Hematopoietic multipotent progenitor cell (in vitro differentiated cells): ENCODE results near the gene DOCK3. TPM values are rescaled to one million over a fixed set of nuclear protein-coding genes. Genes with fewer than 3 reads are reported as not detected.
"Not testable (repeated sequence)": the region's sequence is repeated elsewhere in the genome, so short reads cannot be mapped to it uniquely, and the experiment has no call there.

ENCODE experiments used
- DNase-seq, 3 donors: peaks; one replicate each; pipeline ENCODE4 v3.0.0-alpha.2; 2011 to 2015; ENCODE audit warnings: low read depth in 2 of 3, low spot score in 2 of 3
- total RNA-seq: library from RNA; depleted of rRNA; stranded (reverse); fragments of >200 nt; gene quantifications from one replicate; pipeline ENCODE4 v1.2.3, GENCODE V29; 2012

Gene DOCK3
- total RNA-seq, 1 donor: 1.3 TPM

GRCh38 chr3:51275111-51275805 lies 600.5 kb downstream of the DOCK3 start:
- no peak for DNase-seq

GRCh38 chr3:51276046-51276445 lies 601.3 kb downstream of the DOCK3 start:
- peak in 1 of 3 donors; percentile 11 for DNase-seq

- DNase-seq: no peak
Observed at GRCh38 chr3:51279448-51279847, 604.7 kb downstream of the DOCK3 start.

- DNase-seq: no peak
Observed at GRCh38 chr3:51280176-51280575, 605.4 kb downstream of the DOCK3 start.

- DNase-seq: no peak
Observed at GRCh38 chr3:51282931-51283330, 608.2 kb downstream of the DOCK3 start.

- no peak for DNase-seq
Observed at GRCh38 chr3:51283421-51283820, 608.7 kb downstream of the DOCK3 start.

GRCh38 chr3:51295625-51296024 lies 620.9 kb downstream of the DOCK3 start:
- no peak for DNase-seq

GRCh38 chr3:51297333-51297732 lies 622.6 kb downstream of the DOCK3 start:
- no peak for DNase-seq

- no peak for DNase-seq
Observed at GRCh38 chr3:51304230-51304629, 629.5 kb downstream of the DOCK3 start.

GRCh38 chr3:51306093-51306492 lies 631.4 kb downstream of the DOCK3 start:
- DNase-seq: no peak

- no peak for DNase-seq
Observed at GRCh38 chr3:51307458-51307857, 632.7 kb downstream of the DOCK3 start.

GRCh38 chr3:51307945-51308607 lies 633.3 kb downstream of the DOCK3 start:
- not testable (repeated sequence) for DNase-seq

- peak in 2 of 3 donors; percentile 18 to 65 for DNase-seq
Observed at GRCh38 chr3:51311055-51311454, 636.3 kb downstream of the DOCK3 start.

- DNase-seq: no peak
Observed at GRCh38 chr3:51328206-51328605, 653.5 kb downstream of the DOCK3 start.

- no peak for DNase-seq
Observed at GRCh38 chr3:51330046-51330445, 655.3 kb downstream of the DOCK3 start.

GRCh38 chr3:51332156-51332555 lies 657.4 kb downstream of the DOCK3 start:
- no peak for DNase-seq

GRCh38 chr3:51333021-51333420 lies 658.3 kb downstream of the DOCK3 start:
- no peak for DNase-seq

GRCh38 chr3:51336261-51336660 lies 661.5 kb downstream of the DOCK3 start:
- DNase-seq: no peak

- no peak for DNase-seq
Observed at GRCh38 chr3:51337666-51338065, 662.9 kb downstream of the DOCK3 start.

GRCh38 chr3:51338632-51339031 lies 663.9 kb downstream of the DOCK3 start:
- DNase-seq: no peak

GRCh38 chr3:51340013-51340829 lies 665.5 kb downstream of the DOCK3 start:
- DNase-seq: no peak
